GM19239 (cell line): ENCODE data around the gene S100A3.
"Not testable (repeated sequence)": the region's sequence is repeated elsewhere in the genome, so short reads cannot be mapped to it uniquely, and the experiment has no call there.

ENCODE experiments used
- DNase-seq: peaks from one replicate; pipeline ENCODE4 v3.0.0; 2011; ENCODE audit warnings: low spot score; ENCODE audit not compliant: insufficient read length
- FAIRE-seq: peaks from 2 replicates; lab custom pipeline; 2011; peaks lifted over from hg19 to GRCh38; lab: Jason Lieb, UNC

The S100A3 gene, protein sequence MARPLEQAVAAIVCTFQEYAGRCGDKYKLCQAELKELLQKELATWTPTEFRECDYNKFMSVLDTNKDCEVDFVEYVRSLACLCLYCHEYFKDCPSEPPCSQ

DNA sequence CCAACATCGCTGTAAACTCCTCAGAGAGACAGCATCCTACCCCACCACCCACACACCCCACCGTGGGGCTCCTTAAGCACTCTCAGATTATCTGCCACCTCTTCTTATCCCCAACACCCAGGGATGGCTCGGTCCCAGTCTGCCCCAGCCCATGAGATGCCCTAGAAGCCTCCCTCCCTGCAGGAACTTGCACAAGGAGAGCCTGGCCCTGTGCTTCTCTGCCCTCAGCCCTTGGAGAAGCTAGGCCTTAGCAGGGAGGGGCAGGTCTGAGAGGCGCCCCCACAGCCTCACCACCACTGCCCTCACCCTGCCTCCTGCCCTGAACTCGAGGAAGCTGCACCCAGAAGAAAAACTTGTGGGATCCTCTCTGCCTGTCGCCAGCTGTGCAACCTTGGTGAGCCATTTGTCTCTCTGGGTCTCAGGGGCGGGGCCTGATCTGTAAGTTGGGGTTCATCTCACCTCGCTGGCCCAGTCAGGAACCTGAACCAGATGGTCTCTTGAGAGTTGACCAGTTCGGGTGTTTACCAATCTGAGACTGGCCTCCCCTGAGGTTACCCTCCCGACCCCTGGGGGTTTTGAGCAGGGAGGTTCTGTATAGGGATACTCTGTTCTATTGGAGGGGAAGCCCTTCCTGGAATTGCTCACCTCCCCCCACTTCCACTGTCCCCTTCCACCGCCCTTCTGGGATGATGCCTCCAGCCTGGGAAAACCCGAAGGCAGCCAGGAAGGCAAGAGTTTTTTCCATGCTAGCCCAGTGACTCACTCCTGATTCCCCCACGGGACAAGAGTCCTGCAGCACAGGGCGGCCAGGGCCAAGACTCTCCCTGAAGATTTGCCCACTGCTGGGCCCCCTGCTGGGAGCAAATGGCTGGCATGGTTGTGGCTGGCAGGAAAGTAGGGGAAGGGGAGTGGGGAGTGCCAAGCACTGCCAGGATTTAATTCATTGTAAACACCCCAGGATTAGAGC lies at the start of gene S100A3:
S100A3 (minus strand) TSS at position 537 of the 967 bp plus-strand sequence. CDS start 773 bp downstream, outside the sequence.
- FAIRE-seq (no peak), DNase-seq (no peak)

DNA sequence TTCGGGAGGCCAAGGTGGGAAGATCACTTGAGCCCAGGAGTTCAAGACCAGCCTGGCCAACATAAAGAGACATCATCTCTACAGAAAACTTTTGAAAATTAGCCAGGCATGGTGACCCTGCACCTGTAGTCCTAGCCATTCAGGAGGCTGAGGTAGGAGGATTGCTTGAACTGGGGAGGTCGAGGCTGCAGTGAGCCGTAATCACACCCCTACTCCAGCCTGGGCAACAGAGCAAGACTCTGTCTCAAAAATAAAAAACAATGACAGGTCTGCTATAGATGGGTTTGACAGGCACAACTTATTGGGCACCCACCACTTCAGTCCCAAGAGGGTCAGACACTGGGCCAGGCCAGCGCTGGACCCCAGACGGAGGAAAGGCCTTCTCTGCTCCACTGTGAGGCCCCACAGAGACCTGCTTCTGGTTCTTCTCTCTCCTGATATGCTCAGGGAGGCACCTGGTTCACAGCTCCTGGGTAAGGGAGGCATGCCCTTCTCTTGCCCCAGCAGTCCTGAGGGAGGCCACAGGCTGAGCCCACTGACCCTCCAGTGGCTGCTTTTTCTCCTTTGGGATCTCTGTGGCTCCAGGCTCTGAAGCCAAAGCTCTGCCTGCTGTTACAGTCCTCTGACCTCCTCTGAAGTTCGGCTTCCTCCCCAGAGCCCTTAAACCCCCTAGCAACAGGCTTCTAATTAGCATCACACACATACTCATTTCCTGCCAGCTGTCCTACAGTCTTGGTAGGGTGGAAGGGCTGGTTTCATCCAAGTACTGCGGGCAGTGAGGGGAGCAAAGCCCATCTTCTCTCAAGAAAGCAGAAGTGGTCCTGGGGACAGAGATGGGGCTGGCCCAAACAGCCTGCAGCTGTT lies 49.5 kb upstream of the S100A3 start:
- DNase-seq (peak; percentile 85), FAIRE-seq (peak; percentile 86)

DNA sequence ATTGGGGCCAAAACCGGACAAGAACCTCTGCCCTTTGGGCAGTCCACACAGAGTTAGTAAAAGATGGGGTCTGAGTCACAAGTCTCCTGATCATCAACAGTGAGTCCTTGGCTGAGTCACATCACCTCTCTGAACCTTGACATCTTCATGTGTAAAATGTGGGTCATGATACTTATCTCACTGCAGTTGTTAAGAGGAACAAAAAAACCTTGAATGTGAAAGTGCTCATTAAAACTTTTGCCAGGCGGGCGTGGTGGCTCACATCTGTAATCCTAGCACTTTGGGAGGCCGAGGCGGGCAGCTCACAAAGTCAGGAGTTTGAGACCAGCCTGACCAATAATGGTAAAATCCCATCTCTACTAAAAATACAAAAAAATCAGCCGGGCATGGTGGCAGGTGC lies 48.1 kb upstream of the S100A3 start:
- DNase-seq (no peak), FAIRE-seq (no peak)

DNA sequence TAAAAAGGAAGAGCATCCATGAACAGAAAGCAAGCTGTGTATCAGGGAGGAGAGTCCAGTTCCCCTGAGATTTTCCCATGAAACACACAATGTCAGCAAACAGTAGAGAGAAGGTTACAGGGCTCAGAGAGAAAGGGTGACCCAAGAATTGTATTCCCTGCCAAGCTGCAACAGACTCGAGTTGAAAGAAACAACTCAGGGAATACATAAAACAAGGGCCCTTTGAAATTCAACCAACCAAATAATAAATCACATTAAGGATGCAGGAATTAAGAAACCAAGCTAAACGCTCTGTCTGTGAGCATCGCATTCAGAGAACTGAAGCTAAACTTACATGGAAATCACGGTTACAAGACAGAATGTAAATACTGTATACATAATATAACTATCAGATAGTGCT lies 43.7 kb upstream of the S100A3 start:
- DNase-seq (no peak), FAIRE-seq (no peak)

- DNase-seq (no peak), FAIRE-seq (no peak)
Observed at GRCh38 chr1:153588482-153588881, 39.4 kb upstream of the S100A3 start.

DNA sequence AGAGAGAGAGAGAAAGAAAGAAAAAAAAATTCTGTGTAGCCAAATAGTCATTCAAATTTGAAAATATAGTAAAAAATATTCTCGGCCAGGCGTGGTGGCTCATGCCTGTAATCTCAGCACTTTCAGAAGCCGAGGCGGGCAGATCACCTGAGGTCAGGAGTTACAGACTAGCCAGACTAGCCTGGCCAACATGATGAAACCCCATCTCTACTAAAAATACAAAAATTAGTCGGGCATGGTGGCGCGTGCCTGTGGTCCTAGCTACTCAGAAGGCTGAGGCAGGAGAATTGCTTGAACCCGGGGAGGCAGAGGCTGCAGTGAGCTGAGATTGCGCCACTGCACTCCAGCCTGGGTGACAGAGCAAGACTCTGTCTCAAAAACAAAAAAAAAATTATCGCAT lies 39.0 kb upstream of the S100A3 start:
- DNase-seq, FAIRE-seq: not testable (repeated sequence)

- DNase-seq, result no peak
- FAIRE-seq, result no peak
Observed at GRCh38 chr1:153587314-153587713, 38.3 kb upstream of the S100A3 start.

DNA sequence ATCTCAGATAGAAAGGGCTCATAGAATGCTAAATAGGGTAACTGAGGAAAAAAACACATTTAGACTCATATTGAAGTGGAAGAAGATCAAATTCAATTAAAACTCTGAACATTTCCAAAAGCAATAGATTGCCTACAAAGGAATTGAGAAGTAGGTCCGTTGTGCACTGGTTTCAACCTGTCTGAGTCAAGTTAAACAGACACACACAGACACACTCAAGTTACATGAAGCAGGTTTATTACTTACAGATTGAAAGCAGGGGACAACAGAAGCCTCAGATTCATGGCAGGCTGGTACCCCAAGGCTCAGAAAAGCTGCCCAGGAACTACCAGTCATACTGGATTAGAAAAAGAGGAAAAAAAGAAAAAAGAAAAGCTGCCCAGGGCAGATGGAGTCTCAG lies 37.3 kb upstream of the S100A3 start:
- no peak for DNase-seq
- FAIRE-seq, result no peak

DNA sequence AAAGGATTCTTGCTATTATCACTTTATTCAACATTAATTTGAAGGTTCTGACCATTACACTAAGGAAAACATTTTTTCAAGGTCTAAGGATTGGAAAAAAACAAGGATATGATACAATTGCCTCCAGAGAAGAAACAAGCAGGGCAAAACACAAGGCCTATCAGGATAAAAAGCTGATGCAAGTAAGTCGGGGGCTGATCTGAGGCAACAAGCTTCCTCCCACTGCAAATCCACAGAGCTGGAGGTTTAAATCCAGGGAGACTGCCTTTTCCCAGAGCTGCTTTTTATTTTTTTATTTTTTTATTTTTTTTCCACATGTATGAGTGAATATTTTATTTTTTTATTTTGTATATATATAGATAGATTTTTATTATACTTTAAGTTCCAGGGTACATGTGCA lies 35.9 kb upstream of the S100A3 start:
- DNase-seq (no peak), FAIRE-seq (no peak)

- DNase-seq, result no peak
- FAIRE-seq, result no peak
Observed at GRCh38 chr1:153583976-153584375, 34.9 kb upstream of the S100A3 start.

GRCh38 chr1:153583514-153583913 lies 34.5 kb upstream of the S100A3 start:
- FAIRE-seq, DNase-seq: not testable (repeated sequence)

DNA sequence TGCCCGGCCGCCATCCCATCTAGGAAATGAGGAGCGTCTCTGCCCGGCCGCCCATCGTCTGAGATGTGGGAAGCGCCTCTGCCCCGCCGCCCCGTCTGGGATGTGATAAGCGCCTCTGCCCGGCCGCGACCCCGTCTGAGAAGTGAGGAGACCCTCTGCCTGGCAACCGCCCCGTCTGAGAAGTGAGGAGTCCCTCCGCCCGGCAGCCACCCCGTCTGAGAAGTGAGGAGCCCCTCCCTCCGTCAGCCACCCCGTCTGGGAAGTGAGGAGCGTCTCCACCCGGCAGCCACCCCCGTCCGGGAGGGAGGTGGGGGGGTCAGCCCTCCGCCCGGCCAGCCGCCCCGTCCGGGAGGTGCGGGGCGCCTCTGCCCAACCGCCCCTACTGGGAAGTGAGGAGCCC lies 33.8 kb upstream of the S100A3 start:
- FAIRE-seq, DNase-seq: not testable (repeated sequence)

DNA sequence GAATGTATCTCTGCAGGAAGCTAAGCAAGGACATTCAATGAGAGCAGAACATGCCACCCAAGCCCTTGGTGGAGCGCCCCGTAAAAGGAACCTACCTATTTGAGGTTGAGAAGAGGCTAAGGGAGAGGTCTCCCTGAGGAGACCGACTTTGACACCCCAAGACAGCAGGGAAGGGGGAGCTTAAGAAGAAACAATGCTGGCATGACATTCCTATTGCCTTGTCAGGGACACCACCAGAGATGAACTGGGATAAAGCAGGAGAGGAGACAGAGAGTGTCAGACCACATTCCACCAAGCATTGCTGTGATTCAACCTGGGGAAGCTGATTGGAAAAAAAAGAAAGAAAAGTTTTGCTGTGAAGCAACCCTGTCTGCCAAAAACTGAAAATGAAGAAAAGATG lies 29.9 kb upstream of the S100A3 start:
- FAIRE-seq (no peak), DNase-seq (no peak)

- FAIRE-seq (no peak), DNase-seq (no peak)
Observed at GRCh38 chr1:153578490-153578889, 29.4 kb upstream of the S100A3 start.

GRCh38 chr1:153577624-153578051 lies 28.6 kb upstream of the S100A3 start:
- no peak for DNase-seq
- FAIRE-seq, result no peak

GRCh38 chr1:153577138-153577537 lies 28.1 kb upstream of the S100A3 start:
- FAIRE-seq (no peak), DNase-seq (no peak)

GRCh38 chr1:153575497-153575896 lies 26.4 kb upstream of the S100A3 start:
- not testable (repeated sequence) for FAIRE-seq, DNase-seq

DNA sequence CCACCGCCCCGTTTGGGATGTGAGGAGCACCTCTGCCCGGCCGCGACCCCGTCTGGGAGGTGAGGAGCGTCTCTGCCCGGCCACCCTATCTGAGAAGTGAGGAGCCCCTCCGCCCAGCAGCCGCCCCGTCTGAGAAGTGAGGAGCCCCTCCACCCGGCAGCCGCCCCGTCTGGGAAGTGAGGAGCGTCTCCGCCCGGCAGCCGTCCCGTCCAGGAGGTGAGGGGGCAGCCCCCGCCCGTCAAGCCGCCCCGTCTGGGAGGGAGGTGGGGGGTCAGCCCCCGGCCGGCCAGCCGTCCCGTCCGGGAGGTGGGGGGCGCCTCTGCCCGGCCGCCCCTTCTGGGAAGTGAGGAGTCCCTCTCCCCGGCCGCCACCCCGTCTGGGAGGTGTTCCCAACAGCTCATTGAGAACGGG lies 26.0 kb upstream of the S100A3 start:
- not testable (repeated sequence) for FAIRE-seq, DNase-seq

- DNase-seq, result no peak
- no peak for FAIRE-seq
Observed at GRCh38 chr1:153573351-153573750, 24.3 kb upstream of the S100A3 start.

GRCh38 chr1:153572569-153573015 lies 23.5 kb upstream of the S100A3 start:
- peak; percentile 67 for DNase-seq
- FAIRE-seq, result no peak
